GM04503 (cell line): ENCODE results near the gene ZNF423.

Source experiments
- DNase-seq: peaks from one replicate; pipeline ENCODE4 v3.0.0-alpha.2; 2012; ENCODE audit warnings: low read depth

ZNF423 gene

GRCh38 chr16:49824593-49824992 lies 31.3 kb downstream of the ZNF423 start:
- no peak for DNase-seq

GRCh38 chr16:49822649-49823370 lies 33.1 kb downstream of the ZNF423 start:
- DNase-seq: no peak

- no peak for DNase-seq
These were observed 34.2 kb downstream of the ZNF423 start for GRCh38 chr16:49821614-49822282.

- DNase-seq: no peak
These were observed 34.8 kb downstream of the ZNF423 start for GRCh38 chr16:49821156-49821555.

- DNase-seq: no peak
These were observed 38.0 kb downstream of the ZNF423 start for GRCh38 chr16:49817754-49818507.

GRCh38 chr16:49816875-49817274 lies 39.0 kb downstream of the ZNF423 start:
- no peak for DNase-seq

DNA sequence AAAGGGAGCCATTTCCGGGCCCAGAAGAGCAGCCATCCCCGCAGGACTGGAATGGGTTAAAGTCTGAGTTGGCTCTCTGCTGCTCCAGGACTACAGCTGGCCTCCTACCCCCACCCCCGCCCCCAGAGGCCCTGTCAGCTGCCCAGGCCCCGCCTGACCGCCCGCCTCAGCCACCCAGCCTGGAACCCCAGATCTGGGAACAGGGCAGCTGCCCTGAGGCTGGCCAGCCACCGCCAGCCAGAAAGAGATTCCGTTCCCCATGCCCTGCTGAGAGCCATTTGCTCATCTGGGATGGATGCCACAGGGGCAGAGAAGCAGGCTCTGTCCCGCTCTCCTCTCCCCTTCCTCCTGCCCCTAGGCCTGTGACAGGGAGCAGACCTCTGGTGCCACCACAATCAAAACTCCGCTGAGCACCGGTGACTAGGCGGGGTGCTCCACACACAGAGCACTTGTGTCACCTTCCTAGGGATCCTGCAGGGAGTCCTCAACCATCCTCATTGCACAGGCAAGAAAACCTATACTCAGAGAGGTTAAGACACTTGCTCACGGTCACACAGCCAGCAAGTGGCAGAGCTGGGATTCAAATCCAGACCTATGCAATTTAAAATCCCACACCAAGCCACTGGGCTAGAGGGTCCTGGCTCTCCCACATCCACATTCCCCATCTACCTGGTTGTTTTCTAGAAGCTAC lies 44.1 kb downstream of the ZNF423 start:
- no peak for DNase-seq

- no peak for DNase-seq
These were observed 45.1 kb downstream of the ZNF423 start for GRCh38 chr16:49810831-49811230.

DNA sequence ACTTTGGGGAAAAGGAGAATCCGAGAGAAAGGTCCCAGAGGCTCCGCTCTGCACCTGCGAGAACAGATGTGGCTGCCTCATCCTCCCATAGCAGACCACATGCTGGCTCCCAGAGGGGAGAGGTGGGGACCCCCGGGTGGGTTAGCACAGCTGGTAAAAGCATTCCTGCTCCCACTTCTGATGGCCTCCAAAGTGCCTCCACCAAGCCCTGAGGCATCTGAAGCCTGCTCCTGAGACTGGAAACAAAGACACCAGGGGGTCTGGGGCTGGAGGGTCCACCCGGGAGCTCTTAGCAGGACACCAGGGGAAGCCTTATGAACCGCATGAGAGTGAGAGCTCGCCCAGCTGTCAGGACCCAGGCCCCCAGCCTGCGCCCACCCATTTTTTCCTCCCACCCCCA lies 46.4 kb downstream of the ZNF423 start:
- no peak for DNase-seq

- no peak for DNase-seq
These were observed 46.9 kb downstream of the ZNF423 start for GRCh38 chr16:49809062-49809461.

DNA sequence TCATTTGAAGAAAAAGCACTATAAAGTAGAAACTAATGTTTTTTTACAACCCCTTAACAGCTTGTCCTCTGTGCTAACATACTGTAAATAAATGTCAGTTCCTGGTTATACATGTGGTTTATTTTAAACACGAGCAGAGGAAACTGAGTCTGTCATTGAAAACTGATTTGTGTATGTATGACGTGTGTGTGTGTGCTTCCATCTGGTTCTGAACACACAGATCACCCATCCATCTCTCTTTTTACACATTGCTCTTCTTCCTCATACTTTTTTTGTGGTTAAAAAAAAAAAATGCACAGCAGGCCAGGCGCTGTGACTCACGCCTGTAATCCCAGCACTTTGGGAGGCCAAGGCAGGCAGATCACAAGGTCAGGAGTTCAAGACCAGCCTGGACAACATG lies 49.5 kb downstream of the ZNF423 start:
- no peak for DNase-seq

GRCh38 chr16:49801290-49801689 lies 54.6 kb downstream of the ZNF423 start:
- DNase-seq: no peak

- DNase-seq: no peak
These were observed 55.0 kb downstream of the ZNF423 start for GRCh38 chr16:49800876-49801275.

DNA sequence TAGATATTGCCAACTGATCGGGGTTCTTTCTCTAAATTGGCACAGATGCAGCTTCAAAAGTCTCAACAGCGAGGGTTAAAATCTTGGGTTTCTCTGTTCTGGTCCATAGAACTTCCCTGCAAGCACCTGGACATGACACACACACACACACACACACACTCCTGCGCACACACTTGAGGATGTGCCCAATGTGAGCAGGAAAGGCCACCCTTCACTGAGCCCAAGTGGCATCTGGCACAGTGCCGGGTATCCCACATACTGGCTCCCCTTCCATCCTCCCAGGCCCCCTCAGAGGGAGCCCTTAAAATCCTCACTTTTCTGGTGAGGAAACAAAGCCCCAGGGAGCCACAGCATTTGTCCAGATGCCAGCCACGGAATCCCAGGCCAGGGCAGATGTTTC lies 55.5 kb downstream of the ZNF423 start:
- DNase-seq: no peak

DNA sequence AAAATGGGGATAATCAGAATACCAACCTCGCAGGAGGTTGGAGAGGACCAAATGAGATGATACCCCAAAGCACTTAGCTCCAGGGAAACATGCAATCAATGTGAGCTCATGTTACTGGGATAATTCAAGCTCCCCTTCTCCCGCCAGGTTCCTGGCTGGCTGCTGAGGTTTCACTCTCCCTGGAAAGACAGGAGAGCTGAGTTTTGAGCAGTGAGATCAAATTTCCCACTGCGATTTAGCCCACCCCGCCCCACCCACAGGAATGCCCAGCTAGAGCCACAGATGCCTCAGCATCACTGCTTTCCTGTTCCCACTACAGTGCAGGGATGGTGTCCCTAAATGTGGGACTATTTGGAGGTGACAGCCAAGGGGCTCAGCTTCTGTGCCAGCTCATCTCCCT lies 56.7 kb downstream of the ZNF423 start:
- no peak for DNase-seq

DNA sequence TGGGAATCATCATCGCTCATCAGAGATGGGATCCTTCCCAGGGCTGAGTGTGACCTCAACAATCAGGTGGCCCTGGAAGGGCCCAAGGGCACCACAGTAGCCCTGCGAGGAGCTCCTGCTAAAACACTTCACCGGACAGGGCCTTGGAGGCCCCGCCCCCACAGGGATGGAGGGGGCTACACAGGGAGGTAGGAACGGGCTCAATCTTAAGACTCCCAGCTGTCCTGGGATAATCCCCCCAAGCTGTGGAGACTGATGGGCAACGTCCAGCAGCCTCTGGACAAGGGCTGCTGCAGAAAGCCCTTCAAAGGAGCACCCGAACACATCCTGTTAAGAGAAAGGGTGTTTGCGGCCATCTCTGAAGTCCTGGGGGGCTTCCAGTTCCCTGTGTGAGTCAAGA lies 60.4 kb downstream of the ZNF423 start:
- DNase-seq: no peak

GRCh38 chr16:49793244-49793643 lies 62.7 kb downstream of the ZNF423 start:
- no peak for DNase-seq

- DNase-seq: no peak
These were observed 66.3 kb downstream of the ZNF423 start for GRCh38 chr16:49789616-49790015.

DNA sequence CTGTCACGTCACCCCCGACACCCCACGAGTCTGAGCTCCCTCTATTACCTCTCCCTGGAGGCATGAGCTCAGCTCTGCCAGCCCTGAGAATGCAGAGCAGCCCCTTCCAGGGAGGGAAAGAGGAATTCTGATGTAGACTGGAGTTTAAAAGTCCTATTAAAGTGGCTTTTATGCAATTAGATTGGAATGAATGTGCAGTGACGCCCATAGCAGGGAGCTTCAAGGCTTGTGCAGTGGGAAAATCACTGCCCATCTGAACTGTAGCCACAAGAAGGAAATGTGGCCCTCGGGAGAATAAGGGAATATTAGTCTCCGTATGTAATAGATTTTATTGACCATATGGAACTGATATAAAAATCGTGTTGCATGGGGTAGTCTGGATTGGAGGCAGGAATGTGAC lies 66.9 kb downstream of the ZNF423 start:
- no peak for DNase-seq

GRCh38 chr16:49788572-49788971 lies 67.3 kb downstream of the ZNF423 start:
- DNase-seq: no peak

DNA sequence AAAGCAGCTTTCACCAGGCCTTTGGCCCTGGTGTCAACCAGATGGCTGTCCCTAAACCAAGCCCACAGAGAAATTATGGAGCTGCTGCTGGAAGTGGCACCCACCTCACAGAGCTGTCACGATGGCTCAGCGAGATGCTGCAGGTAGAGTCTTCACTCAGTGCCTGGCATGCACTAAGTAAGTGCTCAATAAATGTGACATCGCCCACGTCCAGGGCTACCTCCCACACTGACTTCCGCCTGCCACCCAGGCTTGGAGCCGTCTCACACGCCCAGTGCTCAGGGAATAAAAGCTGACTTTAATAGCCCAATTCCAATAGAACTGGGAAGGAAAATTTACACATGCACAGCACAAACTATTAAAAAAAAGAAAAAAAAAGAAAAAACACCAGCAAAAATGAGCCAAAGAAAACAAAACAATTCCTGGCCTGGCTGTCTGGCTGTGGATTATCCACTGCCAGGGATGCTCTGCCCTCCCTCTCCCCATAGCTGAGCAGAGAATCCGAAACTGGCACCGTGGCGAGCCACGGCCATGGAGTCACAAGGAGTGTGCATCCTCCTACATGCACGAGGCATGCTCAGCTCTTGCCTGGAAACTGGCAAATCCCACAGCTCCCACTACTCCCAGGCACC lies 68.9 kb downstream of the ZNF423 start:
- no peak for DNase-seq

- DNase-seq: no peak
These were observed 69.9 kb downstream of the ZNF423 start for GRCh38 chr16:49785970-49786369.
